Vagina (tissue), 2 donors: ENCODE results near the gene RPF1. TPM values are rescaled to one million over a fixed set of nuclear protein-coding genes. Genes with fewer than 3 reads are reported as not detected.

Experiments used
- DNase-seq, 2 donors: peaks; one replicate each; pipeline ENCODE4 v3.0.0-alpha.2; 2017; ENCODE audit errors: extremely low spot score in 2 of 2
- H3K27ac ChIP-seq: fragments of 200-600 bp; sonication (generic); one replicate; pipeline ENCODE4 v1.5.1; 2019
- H3K27me3 ChIP-seq: fragments of 200-600 bp; sonication (generic); one replicate; pipeline ENCODE4 v1.5.1; 2019
- H3K36me3 ChIP-seq, 2 donors: fragments of 200-600 bp; sonication (generic); one replicate each; pipeline ENCODE4 v1.5.1; 2017 to 2019
- H3K4me1 ChIP-seq: fragments of 200-600 bp; sonication (generic); one replicate; pipeline ENCODE4 v1.5.1; 2019
- H3K4me3 ChIP-seq, 2 donors: fragments of 200-600 bp; sonication (generic); 1 replicate in 1 of 2; 2 replicates in 1 of 2; pipeline ENCODE4 v1.5.1; 2016 to 2019
- H3K9me3 ChIP-seq: fragments of 200-600 bp; sonication (generic); one replicate; pipeline ENCODE4 v1.5.1; 2019
- POLR2A ChIP-seq, 2 donors: fragments of 450-650 bp; IDR thresholded peaks; one replicate each; pipeline ENCODE4 v1.6.1; 2017; ENCODE audit warnings: antibody characterized with exemption in 2 of 2, mild to moderate bottlenecking in 2 of 2, moderate library complexity in 2 of 2
- POLR2AphosphoS5 ChIP-seq, 2 donors: sonication (generic); formaldehyde crosslinking; IDR thresholded peaks; one replicate each; pipeline ENCODE4 v1.9.0; 2017; ENCODE audit warnings: antibody characterized with exemption in 2 of 2, mild to moderate bottlenecking in 2 of 2, low read depth in 1 of 2; ENCODE audit not compliant: insufficient read depth in 1 of 2
- intact Hi-C: fragments of 100-400 bp; cut with DNase I; formaldehyde crosslinking; loops from one replicate; pipeline ENCODE4 v1.15.1; 2023
- total RNA-seq: library from RNA; depleted of rRNA; stranded (reverse); fragments of >200 nt; gene quantifications from one replicate; pipeline ENCODE4 v1.2.3, GENCODE V29; 2016
- TF ChIP-seq, protein P1 (sequence below), 3 experiments: fragments of 450-650 bp in 2 of 3; fragments of 200-600 bp in 1 of 3; sonication (generic) in 1 of 3; IDR thresholded peaks; one replicate each; pipeline ENCODE4 v1.5.1; 2017 to 2019; ENCODE audit warnings: antibody characterized with exemption in 3 of 3, mild to moderate bottlenecking in 2 of 3, moderate library complexity in 2 of 3

The RPF1 gene
- total RNA-seq, 1 donor from 2014 or later = 23.8 TPM

DNA sequence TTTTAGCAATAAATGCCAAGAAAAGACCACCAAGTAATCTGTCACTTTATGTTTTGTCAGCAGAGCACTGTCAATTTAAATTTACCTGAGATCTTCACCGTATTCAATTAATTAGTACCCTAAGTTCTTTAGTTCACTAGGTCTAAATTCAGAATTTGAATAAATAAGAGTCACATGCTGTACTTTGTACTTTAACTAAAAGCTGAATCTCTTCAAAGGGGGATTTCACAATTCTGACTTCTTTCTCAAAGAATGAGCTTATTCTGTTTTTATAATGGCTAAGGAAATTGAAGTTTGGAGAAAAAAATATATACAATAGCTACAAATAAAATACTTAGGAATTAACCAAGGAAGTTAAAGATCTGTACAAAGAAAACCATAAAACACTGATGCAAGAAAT, 29.4 kb downstream of the RPF1 start:
- H3K27me3 ChIP-seq = no peaks in the 10 kb centered on the region

DNA sequence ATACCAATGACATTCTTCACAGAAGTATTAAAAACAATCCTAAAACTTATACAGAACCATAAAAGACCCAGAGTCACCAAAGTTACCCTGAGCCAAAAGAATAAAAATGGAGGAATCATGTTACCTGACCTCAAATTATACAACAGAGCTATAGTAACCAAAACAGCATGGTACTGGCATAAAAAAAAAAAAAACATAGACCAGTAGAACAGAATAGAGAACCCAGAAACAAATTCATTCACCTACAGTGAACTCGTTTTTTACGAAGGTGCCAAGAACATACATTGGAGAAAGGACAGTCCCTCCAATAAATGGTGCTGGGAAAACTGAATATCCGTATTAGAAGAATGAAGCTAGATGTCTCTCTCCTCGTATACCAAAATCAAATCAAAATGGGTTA, 30.0 kb downstream of the RPF1 start:
- peaks cover 17% of the 10 kb centered on the region for H3K4me1 ChIP-seq
- H3K4me3 ChIP-seq = no peak overlapping the region
- no peak for DNase-seq
- no peaks in the 10 kb centered on the region for H3K36me3 ChIP-seq
- H3K9me3 ChIP-seq = no peaks in the 10 kb centered on the region
- intact Hi-C loops = loop anchor here (10.0 kb wide), 1 partner anchor 746 kb away; the partner anchor contains the start of gene C1orf52
- no peaks in the 10 kb centered on the region for H3K27me3 ChIP-seq
- H3K27ac ChIP-seq = no peak overlapping the region
- TF ChIP-seq POLR2AphosphoS5 (IDR thresholded peaks at IDR 0.05; ENCODE audit: insufficient read depth in 1 of 2, low read depth in 1 of 2) = no peak

More for the DNA sequence above, 29.4 kb downstream of the RPF1 start:
- intact Hi-C loops = loop anchor here (10.0 kb wide), 1 partner anchor 746 kb away; the partner anchor contains the start of gene C1orf52
- Histone ChIP-seq H3K27ac (no peak overlapping the region), H3K4me1 (peaks cover 22% of the 10 kb centered on the region), H3K36me3 (no peaks in the 10 kb centered on the region), H3K4me3 (no peak overlapping the region), H3K9me3 (no peaks in the 10 kb centered on the region)
- TF ChIP-seq, protein P1, sequence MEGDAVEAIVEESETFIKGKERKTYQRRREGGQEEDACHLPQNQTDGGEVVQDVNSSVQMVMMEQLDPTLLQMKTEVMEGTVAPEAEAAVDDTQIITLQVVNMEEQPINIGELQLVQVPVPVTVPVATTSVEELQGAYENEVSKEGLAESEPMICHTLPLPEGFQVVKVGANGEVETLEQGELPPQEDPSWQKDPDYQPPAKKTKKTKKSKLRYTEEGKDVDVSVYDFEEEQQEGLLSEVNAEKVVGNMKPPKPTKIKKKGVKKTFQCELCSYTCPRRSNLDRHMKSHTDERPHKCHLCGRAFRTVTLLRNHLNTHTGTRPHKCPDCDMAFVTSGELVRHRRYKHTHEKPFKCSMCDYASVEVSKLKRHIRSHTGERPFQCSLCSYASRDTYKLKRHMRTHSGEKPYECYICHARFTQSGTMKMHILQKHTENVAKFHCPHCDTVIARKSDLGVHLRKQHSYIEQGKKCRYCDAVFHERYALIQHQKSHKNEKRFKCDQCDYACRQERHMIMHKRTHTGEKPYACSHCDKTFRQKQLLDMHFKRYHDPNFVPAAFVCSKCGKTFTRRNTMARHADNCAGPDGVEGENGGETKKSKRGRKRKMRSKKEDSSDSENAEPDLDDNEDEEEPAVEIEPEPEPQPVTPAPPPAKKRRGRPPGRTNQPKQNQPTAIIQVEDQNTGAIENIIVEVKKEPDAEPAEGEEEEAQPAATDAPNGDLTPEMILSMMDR (IDR thresholded peaks at IDR 0.05) = no peak
- TF ChIP-seq POLR2A (IDR thresholded peaks at IDR 0.05) = no peak
- DNase-seq = no peak

GRCh38 chr1:84510165-84510564, 31.1 kb downstream of the RPF1 start:
- H3K27ac ChIP-seq = no peak overlapping the region
- DNase-seq = no peak
- H3K36me3 ChIP-seq = no peaks in the 10 kb centered on the region
- no peak overlapping the region for H3K4me3 ChIP-seq
- TF ChIP-seq POLR2AphosphoS5 (IDR thresholded peaks at IDR 0.05; ENCODE audit: insufficient read depth in 1 of 2, low read depth in 1 of 2) (no peak), POLR2A (IDR thresholded peaks at IDR 0.05) (no peak)
- TF ChIP-seq, protein P1 (IDR thresholded peaks at IDR 0.05) = no peak
- peaks cover 7% of the 10 kb centered on the region for H3K4me1 ChIP-seq
- intact Hi-C loops = no loop called here
- H3K27me3 ChIP-seq = no peaks in the 10 kb centered on the region
- H3K9me3 ChIP-seq = no peaks in the 10 kb centered on the region

DNA sequence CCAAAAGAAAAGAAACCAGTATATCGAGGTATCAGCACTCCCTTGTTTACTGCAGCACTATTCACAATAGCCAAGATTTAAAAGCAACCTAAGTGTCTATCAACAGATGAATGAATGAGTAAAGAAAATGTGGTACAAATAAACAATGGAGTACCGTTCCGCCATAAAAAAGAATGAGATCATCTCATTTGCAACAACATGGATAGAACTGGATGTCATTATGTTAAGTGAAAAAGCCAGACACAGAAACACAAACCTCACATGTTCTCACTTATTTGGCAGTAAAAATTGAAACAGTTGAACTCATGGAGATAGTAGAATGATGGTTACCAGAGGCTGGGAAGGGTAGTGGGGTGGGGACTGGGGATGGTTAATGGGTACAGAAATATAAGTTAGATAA, 31.6 kb downstream of the RPF1 start:
- H3K4me1 ChIP-seq = peaks cover 7% of the 10 kb centered on the region
- TF ChIP-seq POLR2A (IDR thresholded peaks at IDR 0.05) (no peak), POLR2AphosphoS5 (IDR thresholded peaks at IDR 0.05; ENCODE audit: insufficient read depth in 1 of 2, low read depth in 1 of 2) (no peak)
- TF ChIP-seq, protein P1 (IDR thresholded peaks at IDR 0.05) = no peak
- no peaks in the 10 kb centered on the region for H3K27me3 ChIP-seq
- H3K9me3 ChIP-seq = no peaks in the 10 kb centered on the region
- no peak overlapping the region for H3K4me3 ChIP-seq
- intact Hi-C loops = no loop called here
- H3K27ac ChIP-seq = no peak overlapping the region
- no peak for DNase-seq
- no peaks in the 10 kb centered on the region for H3K36me3 ChIP-seq

DNA sequence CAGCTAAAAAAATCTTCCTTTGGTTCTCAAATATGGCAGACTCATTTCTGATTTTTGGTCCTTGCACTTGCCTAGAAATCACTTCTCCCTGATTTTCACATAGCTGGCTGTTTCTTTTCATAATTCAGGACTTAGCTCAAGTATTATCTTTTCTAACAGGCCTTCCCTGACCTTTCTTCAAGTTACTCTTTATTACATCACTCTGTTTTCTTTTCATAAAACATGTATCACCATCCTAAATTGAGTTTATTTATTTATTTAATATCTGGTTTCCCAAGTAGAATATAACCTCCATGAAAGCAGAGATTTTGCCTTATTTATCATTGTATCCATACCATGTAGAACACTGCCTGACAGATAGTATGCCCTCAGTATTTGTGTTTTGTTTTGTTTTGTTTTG, 45.5 kb downstream of the RPF1 start:
- H3K36me3 ChIP-seq = no peaks in the 10 kb centered on the region
- intact Hi-C loops = no loop called here
- no peak overlapping the region for H3K4me3 ChIP-seq
- no peaks in the 10 kb centered on the region for H3K4me1 ChIP-seq
- H3K9me3 ChIP-seq = no peaks in the 10 kb centered on the region
- no peaks in the 10 kb centered on the region for H3K27me3 ChIP-seq
- no peak for TF ChIP-seq POLR2AphosphoS5 (IDR thresholded peaks at IDR 0.05; ENCODE audit: insufficient read depth in 1 of 2, low read depth in 1 of 2)
- TF ChIP-seq POLR2A (IDR thresholded peaks at IDR 0.05) = no peak
- TF ChIP-seq, protein P1 (IDR thresholded peaks at IDR 0.05) = no peak
- DNase-seq = no peak
- H3K27ac ChIP-seq = no peak overlapping the region
